Endothelial cell of umbilical vein (primary cell): ENCODE results near the gene WNT6. TPM values are rescaled to one million over a fixed set of nuclear protein-coding genes. Genes with fewer than 3 reads are reported as not detected.

Source experiments
- BruUV-seq: library from RNA; stranded (reverse); fragments of 400-500 nt; replicated peaks from 2 replicates; lab custom pipeline; 2021; lab: Mats Ljungman, UMichigan
- CTCF ChIA-PET: fragments of 300-600, 350-600 bp; sonication (Branson Sonifier 250); formaldehyde crosslinking; loops from one replicate; lab custom pipeline; 2021; ENCODE audit warnings: antibody characterized with exemption, inconsistent platforms; lab: Charles Lee
- POLR2A ChIA-PET: fragments of 300-600, 350-600 bp; sonication (Branson Sonifier 250); formaldehyde crosslinking; loops from one replicate; lab custom pipeline; 2021; ENCODE audit warnings: antibody characterized with exemption, inconsistent platforms; lab: Charles Lee
- DNase-seq: peaks from one replicate; pipeline ENCODE4 v3.0.0-alpha.2; 2011; ENCODE audit warnings: low read depth, low spot score
- FAIRE-seq: peaks from 2 replicates; lab custom pipeline; 2011; peaks lifted over from hg19 to GRCh38; lab: Jason Lieb, UNC
- H2AFZ ChIP-seq: 2 replicates; pipeline ENCODE4 v1.6.0; 2012; ENCODE audit warnings: low read depth, low read length, control low read depth, inconsistent platforms
- H3K27ac ChIP-seq: 2 replicates; pipeline ENCODE4 v1.5.1; 2011; ENCODE audit warnings: low read depth, mild to moderate bottlenecking, control low read depth, low read length, moderate library complexity; ENCODE audit not compliant: insufficient read depth
- H3K27me3 ChIP-seq, 2 experiments: 2 replicates each; pipeline versions ENCODE4 v1.6.0 to v1.6.1; 2011; ENCODE audit warnings: low read length in 2 of 2, mixed read lengths in 1 of 2; ENCODE audit not compliant: control insufficient read depth in 2 of 2, insufficient read depth in 2 of 2
- H3K36me3 ChIP-seq, 2 experiments: 2 replicates in 1 of 2; 3 replicates in 1 of 2; pipeline ENCODE4 v1.5.1; 2011; ENCODE audit warnings: low read length in 2 of 2, mild to moderate bottlenecking in 1 of 2, moderate library complexity in 1 of 2; ENCODE audit not compliant: control insufficient read depth in 2 of 2, insufficient read depth in 2 of 2; ENCODE audit errors: extremely low read depth in 1 of 2
- H3K4me1 ChIP-seq: 3 replicates; pipeline ENCODE4 v1.5.1; 2011; ENCODE audit warnings: mild to moderate bottlenecking, low read length; ENCODE audit not compliant: control insufficient read depth, insufficient read depth; ENCODE audit errors: extremely low read depth
- H3K4me2 ChIP-seq: 2 replicates; pipeline ENCODE4 v1.6.1; 2011; ENCODE audit warnings: low read length, control low read depth, mixed read lengths; ENCODE audit not compliant: insufficient read depth
- H3K4me3 ChIP-seq, 3 experiments: fragments of 200-600 bp in 1 of 3; sonication (generic), shearing (Covaris generic) in 1 of 3; replicated peaks in 1 of 3; 2 replicates each; pipeline ENCODE4 v1.5.1; 2011 to 2016; ENCODE audit warnings: control low read depth in 3 of 3, low read length in 3 of 3, mild to moderate bottlenecking in 2 of 3, inconsistent platforms in 1 of 3, low read depth in 1 of 3, moderate library complexity in 1 of 3; ENCODE audit not compliant: insufficient read depth in 1 of 3
- H3K79me2 ChIP-seq: 2 replicates; pipeline ENCODE4 v1.6.0; 2012; ENCODE audit warnings: low read length, inconsistent platforms; ENCODE audit not compliant: control insufficient read depth, insufficient read depth
- H3K9ac ChIP-seq: replicated peaks from 2 replicates; pipeline ENCODE3; 2011; ENCODE audit warnings: low read length, control low read depth; ENCODE audit not compliant: insufficient read depth; ENCODE audit errors: extremely low read depth
- H3K9me1 ChIP-seq: replicated peaks from 3 replicates; pipeline ENCODE4 v1.6.0; 2011; ENCODE audit warnings: mild to moderate bottlenecking, low read length; ENCODE audit not compliant: control insufficient read depth, insufficient read depth; ENCODE audit errors: extremely low read depth
- H3K9me3 ChIP-seq: replicated peaks from 2 replicates; pipeline ENCODE4 v1.5.1; 2012; ENCODE audit warnings: low read length, inconsistent platforms; ENCODE audit not compliant: control insufficient read depth, insufficient read depth
- H4K20me1 ChIP-seq: replicated peaks from 2 replicates; pipeline ENCODE3; 2011; ENCODE audit warnings: mild to moderate bottlenecking, low read length; ENCODE audit not compliant: control insufficient read depth, insufficient read depth; ENCODE audit errors: extremely low read depth
- EZH2 ChIP-seq: IDR thresholded peaks from 2 replicates; pipeline ENCODE4 v1.6.1; 2012; ENCODE audit warnings: borderline replicate concordance, low read depth, mild to moderate bottlenecking, moderate library complexity, low read length, inconsistent platforms; ENCODE audit not compliant: severe bottlenecking
- FOS ChIP-seq: IDR thresholded peaks from 2 replicates; pipeline ENCODE4 v1.6.1; 2011; ENCODE audit warnings: mild to moderate bottlenecking, low read length, moderate library complexity, borderline replicate concordance; ENCODE audit not compliant: insufficient read depth
- GATA2 ChIP-seq: IDR thresholded peaks from 2 replicates; pipeline ENCODE4 v1.7.0; 2011; ENCODE audit warnings: low read depth, mild to moderate bottlenecking, moderate library complexity, mixed read lengths, low read length; ENCODE audit not compliant: insufficient read length, insufficient read depth
- JUN ChIP-seq: IDR thresholded peaks from 2 replicates; pipeline ENCODE4 v1.6.1; 2011; ENCODE audit warnings: borderline replicate concordance, low read depth; ENCODE audit not compliant: insufficient read length, insufficient read depth
- MYC ChIP-seq: IDR thresholded peaks from one replicate; pipeline ENCODE4 v1.6.1; 2011; ENCODE audit warnings: mild to moderate bottlenecking, low read depth, low read length
- POLR2A ChIP-seq: IDR thresholded peaks from 2 replicates; pipeline ENCODE4 v1.6.1; 2012; ENCODE audit warnings: low read depth, mild to moderate bottlenecking, control low read depth, low read length
- POLR2AphosphoS5 ChIP-seq: IDR thresholded peaks from 2 replicates; pipeline ENCODE4 v1.6.1; 2012; ENCODE audit warnings: low read depth, mild to moderate bottlenecking, control low read depth, low read length, moderate library complexity; ENCODE audit not compliant: insufficient read depth
- dilution Hi-C: fragments of 300-500 bp; cut with MboI; formaldehyde crosslinking; loops from one replicate; pipeline ENCODE4 v1.15.0; 2019; ENCODE audit warnings: low sequenced_read_pairs; ENCODE audit not compliant: extremely low pct_ligation_motif_present
- intact Hi-C: fragments of 100-400 bp; cut with micrococcal nuclease; formaldehyde crosslinking; loops from one replicate; pipeline ENCODE4 v1.10.0; 2022
- polyA plus RNA-seq, 4 experiments: library from polyadenylated mRNA; depleted of rRNA in 3 of 4; stranded (reverse) in 3 of 4; unstranded in 1 of 4; fragments of >200 nt; gene quantifications; 2 replicates each; pipeline versions ENCODE4 v1.2.1 to v1.2.3, GENCODE V29; 2011 to 2012; ENCODE audit warnings: missing spikeins in 1 of 4
- total RNA-seq: library from RNA; stranded (reverse); gene quantifications from 2 replicates; pipeline ENCODE4 v1.2.3, GENCODE V29; 2021
- TF ChIP-seq, protein P1 (sequence below), 2 donors: IDR thresholded peaks; 1 replicate in 1 of 2; 2 replicates in 1 of 2; pipeline ENCODE4 v1.5.1; 2011; ENCODE audit warnings: low read length in 2 of 2, mild to moderate bottlenecking in 2 of 2, moderate library complexity in 2 of 2, control low read depth in 1 of 2, inconsistent platforms in 1 of 2, low read depth in 1 of 2; ENCODE audit not compliant: insufficient read depth in 1 of 2; ENCODE audit errors: extremely low read depth in 1 of 2
- TF ChIP-seq, protein P2 (sequence below): IDR thresholded peaks from 2 replicates; pipeline ENCODE4 v1.6.1; 2011; ENCODE audit not compliant: insufficient read depth, insufficient read length

Gene WNT6
- total and polyA plus RNA-seq, 2 donors (not counting 3 experiments of a cell fraction or from before 2014, with no cell fraction given): not detected

DNA sequence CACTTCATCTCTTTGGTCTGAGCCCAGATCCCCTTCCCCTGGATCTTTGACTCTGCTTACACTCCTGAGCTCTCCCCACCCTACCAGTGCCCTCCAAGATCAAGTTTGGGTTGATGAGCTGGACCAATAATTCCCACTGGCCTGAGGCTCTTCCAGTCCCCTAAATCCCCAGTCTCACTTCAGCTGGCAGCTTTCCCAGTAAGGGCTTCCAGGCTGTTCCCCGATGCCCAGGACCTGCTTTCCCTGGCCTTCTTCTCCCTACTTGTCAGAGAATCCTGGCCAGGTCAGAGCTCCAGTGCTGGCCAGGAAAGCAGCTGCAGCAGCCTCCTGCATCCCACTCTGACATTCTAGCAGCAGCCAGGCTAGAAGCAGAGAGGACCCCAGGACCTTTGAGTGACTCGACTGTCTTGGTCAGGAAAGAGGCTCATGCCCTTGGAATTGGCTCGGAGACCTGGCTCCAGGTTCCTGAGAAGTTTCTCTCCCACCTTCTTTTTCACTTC lies 3.5 kb downstream of the WNT6 start:
- Histone ChIP-seq H3K9ac (no peak overlapping the region), H3K27me3 (peaks cover 47 to 54% of the 10 kb centered on the region in 2 experiments), H3K4me3 (no peak overlapping the region), H3K36me3 (no peaks in the 10 kb centered on the region), H3K4me2 (no peak overlapping the region), H4K20me1 (no peaks in the 10 kb centered on the region), H3K79me2 (no peaks in the 10 kb centered on the region), H3K27ac (no peak overlapping the region), H3K9me1 (no peaks in the 10 kb centered on the region), H3K9me3 (no peaks in the 10 kb centered on the region), H2AFZ (no peak overlapping the region), H3K4me1 (no peaks in the 10 kb centered on the region)
- dilution Hi-C loops (no loop called here), intact Hi-C loops (no loop called here)
- no peak for FAIRE-seq
- no TSS peak for BruUV-seq
- TF ChIP-seq EZH2 (no peak), MYC (no peak), POLR2A (no peak), JUN (no peak), GATA2 (no peak), FOS (no peak), POLR2AphosphoS5 (no peak)
- TF ChIP-seq, protein P1, sequence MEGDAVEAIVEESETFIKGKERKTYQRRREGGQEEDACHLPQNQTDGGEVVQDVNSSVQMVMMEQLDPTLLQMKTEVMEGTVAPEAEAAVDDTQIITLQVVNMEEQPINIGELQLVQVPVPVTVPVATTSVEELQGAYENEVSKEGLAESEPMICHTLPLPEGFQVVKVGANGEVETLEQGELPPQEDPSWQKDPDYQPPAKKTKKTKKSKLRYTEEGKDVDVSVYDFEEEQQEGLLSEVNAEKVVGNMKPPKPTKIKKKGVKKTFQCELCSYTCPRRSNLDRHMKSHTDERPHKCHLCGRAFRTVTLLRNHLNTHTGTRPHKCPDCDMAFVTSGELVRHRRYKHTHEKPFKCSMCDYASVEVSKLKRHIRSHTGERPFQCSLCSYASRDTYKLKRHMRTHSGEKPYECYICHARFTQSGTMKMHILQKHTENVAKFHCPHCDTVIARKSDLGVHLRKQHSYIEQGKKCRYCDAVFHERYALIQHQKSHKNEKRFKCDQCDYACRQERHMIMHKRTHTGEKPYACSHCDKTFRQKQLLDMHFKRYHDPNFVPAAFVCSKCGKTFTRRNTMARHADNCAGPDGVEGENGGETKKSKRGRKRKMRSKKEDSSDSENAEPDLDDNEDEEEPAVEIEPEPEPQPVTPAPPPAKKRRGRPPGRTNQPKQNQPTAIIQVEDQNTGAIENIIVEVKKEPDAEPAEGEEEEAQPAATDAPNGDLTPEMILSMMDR (IDR thresholded peaks at IDR 0.05; ENCODE audit: extremely low read depth in 1 of 2, insufficient read depth in 1 of 2, low read depth in 1 of 2, low read length in 2 of 2): no peak
- TF ChIP-seq, protein P2, sequence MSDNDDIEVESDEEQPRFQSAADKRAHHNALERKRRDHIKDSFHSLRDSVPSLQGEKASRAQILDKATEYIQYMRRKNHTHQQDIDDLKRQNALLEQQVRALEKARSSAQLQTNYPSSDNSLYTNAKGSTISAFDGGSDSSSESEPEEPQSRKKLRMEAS: no peak
- POLR2A ChIA-PET: interaction anchor here (0.6 kb wide), 1 partner anchor 43 kb away, joined by 3 read pairs; no protein-coding TSS in a partner anchor
- no peak for DNase-seq
- CTCF ChIA-PET: interaction anchor here (0.9 to 4.5 kb wide), 6 partner anchors 9 to 292 kb away, joined by 3 to 21 read pairs (median 4); no protein-coding TSS in a partner anchor
